ENCODE results near the gene PDZD2. TPM values are rescaled to one million over a fixed set of nuclear protein-coding genes. Genes with fewer than 3 reads are reported as not detected.

The PDZD2 gene
- total RNA-seq, 1 donor from 2014 or later: 70.9 TPM

- ATAC-seq: no peak
- Histone ChIP-seq H3K27ac (no peak overlapping the region), H3K4me1 (peaks cover 4% of the 10 kb centered on the region), H3K4me3 (no peak overlapping the region), H3K36me3 (peaks cover 62% of the 10 kb centered on the region), H3K9me3 (no peaks in the 10 kb centered on the region), H3K27me3 (no peaks in the 10 kb centered on the region)
- TF ChIP-seq CTCF (IDR thresholded peaks at IDR 0.05): no peak
- DNase-seq: no peak
- intact Hi-C loops (cut with DNase I): no loop called here
Observed at GRCh38 chr5:32131604-32132003, 492.7 kb downstream of the PDZD2 start.

GRCh38 chr5:32132757-32133156, 493.8 kb downstream of the PDZD2 start:
- Histone ChIP-seq H3K4me3 (no peak overlapping the region), H3K4me1 (peaks cover 4% of the 10 kb centered on the region), H3K27me3 (no peaks in the 10 kb centered on the region), H3K36me3 (peaks cover 65% of the 10 kb centered on the region), H3K27ac (no peak overlapping the region), H3K9me3 (no peaks in the 10 kb centered on the region)
- ATAC-seq (no peak), DNase-seq (no peak)
- no peak for TF ChIP-seq CTCF (IDR thresholded peaks at IDR 0.05)
- intact Hi-C loops (cut with DNase I): no loop called here

- H3K27ac ChIP-seq: no peak overlapping the region
- H3K36me3 ChIP-seq: peaks cover 74% of the 10 kb centered on the region
- ATAC-seq: no peak
- no peak for DNase-seq
- no peaks in the 10 kb centered on the region for H3K4me1 ChIP-seq
- H3K9me3 ChIP-seq: no peaks in the 10 kb centered on the region
- no peak overlapping the region for H3K4me3 ChIP-seq
- TF ChIP-seq CTCF (IDR thresholded peaks at IDR 0.05): no peak
- H3K27me3 ChIP-seq: no peaks in the 10 kb centered on the region
- intact Hi-C loops (cut with DNase I): no loop called here
Observed at GRCh38 chr5:32135086-32135485, 496.2 kb downstream of the PDZD2 start.

GRCh38 chr5:32136342-32136741, 497.4 kb downstream of the PDZD2 start:
- DNase-seq: no peak
- Histone ChIP-seq H3K4me1 (no peaks in the 10 kb centered on the region), H3K27me3 (no peaks in the 10 kb centered on the region), H3K4me3 (no peak overlapping the region), H3K9me3 (no peaks in the 10 kb centered on the region), H3K27ac (no peak overlapping the region), H3K36me3 (peaks cover 63% of the 10 kb centered on the region)
- intact Hi-C loops (cut with DNase I): no loop called here
- no peak for TF ChIP-seq CTCF (IDR thresholded peaks at IDR 0.05)
- ATAC-seq: no peak

GRCh38 chr5:32138839-32139493, 500.0 kb downstream of the PDZD2 start:
- H3K27me3 ChIP-seq: no peaks in the 10 kb centered on the region
- TF ChIP-seq CTCF (IDR thresholded peaks at IDR 0.05): no peak
- intact Hi-C loops (cut with DNase I): no loop called here
- ATAC-seq (peak; percentile 47), DNase-seq (peak; percentile 69)
- H3K4me3 ChIP-seq: no peak overlapping the region
- peaks cover 42% of the 10 kb centered on the region for H3K36me3 ChIP-seq
- no peak overlapping the region for H3K27ac ChIP-seq
- no peaks in the 10 kb centered on the region for H3K9me3 ChIP-seq
- H3K4me1 ChIP-seq: peaks cover under 1% of the 10 kb centered on the region

Measured in upper lobe of right lung (tissue), 1 donor.